H1 (cell line): ENCODE results near the gene BARHL1. TPM values are rescaled to one million over a fixed set of nuclear protein-coding genes. Genes with fewer than 3 reads are reported as not detected.

Experiments
- CTCF ChIA-PET: fragments of 300-600 bp; sonication (Branson Sonifier 250); formaldehyde crosslinking; loops from one replicate; lab custom pipeline; 2021; ENCODE audit not compliant: partially characterized antibody; lab: Charles Lee
- POLR2A ChIA-PET: fragments of 300-600 bp; sonication (Branson Sonifier 250); formaldehyde crosslinking; loops from one replicate; lab custom pipeline; 2021; ENCODE audit warnings: inconsistent platforms; ENCODE audit not compliant: partially characterized antibody; lab: Charles Lee
- DNase-seq, 2 experiments: peaks; one replicate each; pipeline versions ENCODE4 v3.0.0 to v3.0.0-alpha.2; 2010 to 2022; ENCODE audit warnings: low spot score in 2 of 2, low read depth in 1 of 2, mixed read lengths in 1 of 2
- FAIRE-seq: peaks from 2 replicates; lab custom pipeline; 2011; peaks lifted over from hg19 to GRCh38; lab: Jason Lieb, UNC
- H2AFZ ChIP-seq: 2 replicates; pipeline ENCODE4 v1.8.1; 2012; ENCODE audit warnings: low read length, inconsistent platforms
- H2AK5ac ChIP-seq: 2 replicates; pipeline ENCODE4 v1.6.1; 2013; ENCODE audit warnings: low read depth, low read length
- H2BK120ac ChIP-seq: replicated peaks from 2 replicates; pipeline ENCODE3; 2013; ENCODE audit warnings: low read depth, low read length, inconsistent platforms
- H2BK12ac ChIP-seq: 2 replicates; pipeline ENCODE4 v1.6.1; 2013; ENCODE audit warnings: low read depth, low read length
- H2BK15ac ChIP-seq: 2 replicates; pipeline ENCODE4 v1.6.1; 2013; ENCODE audit warnings: low read length
- H2BK20ac ChIP-seq: 2 replicates; pipeline ENCODE4 v1.6.1; 2013; ENCODE audit warnings: low read length
- H2BK5ac ChIP-seq: 2 replicates; pipeline ENCODE4 v1.6.1; 2013; ENCODE audit warnings: low read depth, low read length
- H3K14ac ChIP-seq: 2 replicates; pipeline ENCODE4 v1.6.1; 2013; ENCODE audit warnings: inconsistent platforms; ENCODE audit not compliant: insufficient read length
- H3K18ac ChIP-seq: 2 replicates; pipeline ENCODE4 v1.6.1; 2013; ENCODE audit warnings: low read length; ENCODE audit errors: extremely low read depth
- H3K23ac ChIP-seq: 2 replicates; pipeline ENCODE4 v1.6.1; 2013; ENCODE audit warnings: inconsistent platforms; ENCODE audit not compliant: insufficient read length
- H3K23me2 ChIP-seq: 2 replicates; pipeline ENCODE4 v1.6.1; 2013; ENCODE audit warnings: low read depth, low read length
- H3K27ac ChIP-seq: 2 replicates; pipeline ENCODE4 v1.6.1; 2011; ENCODE audit warnings: low read depth, low read length, inconsistent platforms
- H3K27me3 ChIP-seq, 4 experiments: replicated peaks in 1 of 4; 1 replicate in 1 of 4; 2 replicates in 3 of 4; pipeline versions ENCODE4 v1.6.1 to v1.8.1; 2011 to 2013; ENCODE audit warnings: low read length in 3 of 4, mild to moderate bottlenecking in 3 of 4, inconsistent platforms in 2 of 4, mixed read lengths in 2 of 4, moderate library complexity in 1 of 4; ENCODE audit not compliant: control insufficient read depth in 3 of 4, insufficient read depth in 3 of 4; ENCODE audit errors: extremely low read depth in 1 of 4
- H3K36me3 ChIP-seq, 4 experiments: 2 replicates each; pipeline versions ENCODE4 v1.6.1 to v1.8.1; 2011 to 2013; ENCODE audit warnings: mild to moderate bottlenecking in 4 of 4, low read length in 3 of 4, moderate library complexity in 2 of 4, control low read depth in 1 of 4, inconsistent platforms in 1 of 4; ENCODE audit not compliant: insufficient read depth in 4 of 4, control insufficient read depth in 2 of 4
- H3K4ac ChIP-seq: replicated peaks from 2 replicates; pipeline ENCODE3; 2013; ENCODE audit warnings: low read length, low read depth, mixed read lengths, inconsistent platforms; ENCODE audit not compliant: insufficient read length
- H3K4me1 ChIP-seq, 4 experiments: replicated peaks in 1 of 4; 1 replicate in 1 of 4; 2 replicates in 3 of 4; pipeline versions ENCODE4 v1.6.1 to v1.8.1; 2011 to 2013; ENCODE audit warnings: low read length in 3 of 4, inconsistent platforms in 2 of 4, mixed read lengths in 1 of 4; ENCODE audit not compliant: insufficient read depth in 4 of 4, control insufficient read depth in 3 of 4
- H3K4me2 ChIP-seq, 2 experiments: 2 replicates each; pipeline versions ENCODE4 v1.6.1 to v1.8.1; 2011 to 2013; ENCODE audit warnings: low read depth in 2 of 2, low read length in 2 of 2, control low read depth in 1 of 2, inconsistent platforms in 1 of 2, mild to moderate bottlenecking in 1 of 2; ENCODE audit not compliant: insufficient read depth in 1 of 2
- H3K4me3 ChIP-seq, 4 experiments: fragments of 200-600, 300-600 bp in 1 of 4; sonication (generic), shearing (Covaris generic), sonication (Bioruptor Twin) in 1 of 4; 2 replicates each; pipeline versions ENCODE4 v1.5.1 to v1.8.1; 2011 to 2016; ENCODE audit warnings: low read length in 4 of 4, low read depth in 3 of 4, control low read depth in 2 of 4, inconsistent platforms in 2 of 4, mild to moderate bottlenecking in 2 of 4, mixed read lengths in 1 of 4, moderate library complexity in 1 of 4; ENCODE audit not compliant: insufficient read depth in 2 of 4; ENCODE audit errors: extremely low read depth in 1 of 4
- H3K56ac ChIP-seq: replicated peaks from 2 replicates; pipeline ENCODE3; 2013; ENCODE audit warnings: low read depth, mild to moderate bottlenecking, mixed read lengths, low read length, inconsistent platforms; ENCODE audit not compliant: insufficient read length
- H3K79me1 ChIP-seq: 2 replicates; pipeline ENCODE4 v1.6.1; 2013; ENCODE audit warnings: low read depth, low read length, control low read depth
- H3K79me2 ChIP-seq, 2 experiments: 2 replicates each; pipeline versions ENCODE4 v1.6.1 to v1.8.1; 2012 to 2013; ENCODE audit warnings: low read length in 2 of 2, mild to moderate bottlenecking in 2 of 2, inconsistent platforms in 1 of 2; ENCODE audit not compliant: insufficient read depth in 2 of 2, control insufficient read depth in 1 of 2
- H3K9ac ChIP-seq, 4 experiments: replicated peaks in 1 of 4; 1 replicate in 1 of 4; 2 replicates in 3 of 4; pipeline versions ENCODE4 v1.6.1 to v1.8.1; 2011 to 2013; ENCODE audit warnings: low read depth in 3 of 4, low read length in 3 of 4, control low read depth in 2 of 4, mild to moderate bottlenecking in 2 of 4, moderate library complexity in 2 of 4, inconsistent platforms in 1 of 4; ENCODE audit errors: extremely low read depth in 1 of 4
- H3K9me3 ChIP-seq, 2 experiments: 2 replicates each; pipeline versions ENCODE4 v1.6.1 to v1.8.1; 2012 to 2013; ENCODE audit warnings: mild to moderate bottlenecking in 2 of 2, moderate library complexity in 2 of 2, control low read depth in 1 of 2, inconsistent platforms in 1 of 2, low read depth in 1 of 2, low read length in 1 of 2, mixed read lengths in 1 of 2; ENCODE audit not compliant: insufficient read depth in 2 of 2
- H4K20me1 ChIP-seq, 2 experiments: replicated peaks in 1 of 2; 2 replicates each; pipeline versions ENCODE3 to v1.8.1; 2011 to 2013; ENCODE audit warnings: inconsistent platforms in 2 of 2, low read length in 2 of 2, mild to moderate bottlenecking in 1 of 2; ENCODE audit not compliant: insufficient read depth in 2 of 2, control insufficient read depth in 1 of 2
- H4K5ac ChIP-seq: 2 replicates; pipeline ENCODE4 v1.6.1; 2013; ENCODE audit warnings: low read length, low read depth, mixed read lengths, inconsistent platforms; ENCODE audit not compliant: insufficient read length
- H4K8ac ChIP-seq: 2 replicates; pipeline ENCODE4 v1.8.0; 2013; ENCODE audit warnings: mild to moderate bottlenecking, moderate library complexity, low read length, inconsistent platforms; ENCODE audit not compliant: insufficient read depth; ENCODE audit errors: extremely low read depth
- H4K91ac ChIP-seq: replicated peaks from 2 replicates; pipeline ENCODE3; 2013; ENCODE audit warnings: low read length, mixed read lengths, inconsistent platforms; ENCODE audit not compliant: insufficient read length
- EZH2 ChIP-seq: fragments of 200-600 bp; sonication (generic); IDR thresholded peaks from 2 replicates; pipeline ENCODE4 v1.7.1; 2012; ENCODE audit warnings: low read depth, mild to moderate bottlenecking, moderate library complexity, low read length, inconsistent platforms; ENCODE audit not compliant: severe bottlenecking
- NANOG ChIP-seq: IDR thresholded peaks from 2 replicates; pipeline ENCODE4 v1.6.1; 2011; ENCODE audit warnings: low read length, low read depth, mild to moderate bottlenecking, inconsistent platforms; ENCODE audit not compliant: insufficient read depth, poor library complexity, severe bottlenecking
- SUZ12 ChIP-seq: fragments of 200-600 bp; sonication (generic); IDR thresholded peaks from 2 replicates; pipeline ENCODE4 v1.6.1; 2012; ENCODE audit warnings: mild to moderate bottlenecking, inconsistent platforms, low read length, moderate library complexity, mixed read lengths
- USF2 ChIP-seq: IDR thresholded peaks from 2 replicates; pipeline ENCODE4 v1.6.1; 2011; ENCODE audit warnings: low read length, improper control_type of control experiment
- WGBS, 2 experiments: shearing (Covaris generic) in 1 of 2; methylation state at CpG; one replicate each; pipeline versions ENCODE4 v1.1.6 to v1.1.7; 2013 to 2015; ENCODE audit warnings: low lambda C conversion rate in 2 of 2, mixed read lengths in 2 of 2, inconsistent platforms in 1 of 2, low coverage in 1 of 2, missing lambda C conversion rate in 1 of 2; ENCODE audit not compliant: insufficient replicate concordance in 2 of 2, insufficient coverage in 1 of 2, insufficient read length in 1 of 2; ENCODE audit errors: extremely low coverage in 1 of 2, missing lambda C conversion rate in 1 of 2; 5-methylcytosine and 5-hydroxymethylcytosine counted together
- polyA plus RNA-seq, 7 experiments: library from polyadenylated mRNA; depleted of rRNA in 3 of 7; stranded (reverse) in 5 of 7; unstranded in 2 of 7; fragments of >200 nt in 5 of 7; fragments of 200-250 nt in 2 of 7; gene quantifications; 1 replicate in 5 of 7; 2 replicates in 1 of 7; 4 replicates in 1 of 7; pipeline versions ENCODE4 v1.2.1 to v1.2.3, GENCODE V29; 2011 to 2013; ENCODE audit warnings: missing spikeins in 2 of 7, mixed read lengths in 2 of 7
- total RNA-seq: library from RNA; stranded (reverse); fragmentation: NEBNext Ultra II Directional; extraction: Animal tissue kit (Norgen Biotek cat#: 25700); gene quantifications from 2 replicates; pipeline ENCODE4 v1.2.1, GENCODE V29; 2021

The BARHL1 gene
- total and polyA plus RNA-seq, 2 of the 8 experiments (the other 6 are each of a cell fraction or from before 2014, with no cell fraction given): not detected

GRCh38 chr9:132539096-132539495 is 43.3 kb upstream of the BARHL1 start:
- DNase-seq (no peak), FAIRE-seq (no peak)
- Histone ChIP-seq H3K4me3 (no peak overlapping the region), H2BK5ac (no peak overlapping the region), H4K5ac (no peak overlapping the region), H4K20me1 (no peaks in the 10 kb centered on the region), H3K9me3 (peaks cover 9 to 10% of the 10 kb centered on the region in 2 experiments), H3K4me1 (peaks cover 0 to 3% (median 1%) of the 10 kb centered on the region in 4 experiments; a peak in 3 of 7 replicates), H2BK120ac (no peak overlapping the region), H3K23ac (no peak overlapping the region), H3K36me3 (no peaks in the 10 kb centered on the region), H3K18ac (no peak overlapping the region), H3K4me2 (no peak overlapping the region), H3K23me2 (no peaks in the 10 kb centered on the region; the same call in 1 of the 2 replicates), H2BK15ac (no peak overlapping the region), H3K27ac (no peak overlapping the region), H3K79me1 (no peaks in the 10 kb centered on the region), H3K56ac (no peak overlapping the region), H2AK5ac (no peak overlapping the region), H3K14ac (no peak overlapping the region), H4K8ac (no peak overlapping the region), H3K27me3 (no peaks in the 10 kb centered on the region; a peak in 1 of 7 replicates), H2BK20ac (no peak overlapping the region), H4K91ac (no peak overlapping the region), H2AFZ (no peak overlapping the region), H3K4ac (no peak overlapping the region), H3K9ac (no peak overlapping the region), H2BK12ac (no peak overlapping the region), H3K79me2 (no peaks in the 10 kb centered on the region)
- POLR2A ChIA-PET: no interaction called here
- 88% methylated on average over 7 of the region's 7 CpGs; no CpG with 5 or more reads in 1 of the 2 experiments for WGBS, 2 experiments
- CTCF ChIA-PET: interaction anchor here (0.6 to 3.7 kb wide), 5 partner anchors 8 to 30 kb away, joined by 3 to 20 read pairs (median 5); no protein-coding TSS in a partner anchor
- TF ChIP-seq SUZ12: no peak
- no peak for TF ChIP-seq USF2
- no peak for TF ChIP-seq NANOG
- TF ChIP-seq EZH2: no peak
